ENCODE measurements around the gene PCDHB9. TPM values are rescaled to one million over a fixed set of nuclear protein-coding genes. Genes with fewer than 3 reads are reported as not detected.
"Not testable (repeated sequence)": the region's sequence is repeated elsewhere in the genome, so short reads cannot be mapped to it uniquely, and the experiment has no call there.

PCDHB9 gene
- total and polyA plus RNA-seq, 2 of the 4 experiments (the other 2 are of a cell fraction), result 0.10 to 0.18 TPM

DNA sequence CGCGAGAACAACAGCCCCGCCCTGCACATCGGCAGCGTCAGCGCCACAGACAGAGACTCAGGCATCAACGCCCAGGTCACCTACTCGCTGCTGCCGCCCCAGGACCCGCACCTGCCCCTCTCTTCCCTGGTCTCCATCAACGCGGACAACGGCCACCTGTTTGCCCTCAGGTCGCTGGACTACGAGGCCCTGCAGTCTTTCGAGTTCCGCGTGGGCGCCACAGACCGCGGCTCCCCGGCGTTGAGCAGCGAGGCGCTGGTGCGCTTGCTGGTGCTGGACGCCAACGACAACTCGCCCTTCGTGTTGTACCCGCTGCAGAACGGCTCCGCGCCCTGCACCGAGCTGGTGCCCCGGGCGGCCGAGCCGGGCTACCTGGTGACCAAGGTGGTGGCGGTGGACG is 35.3 kb upstream of the PCDHB9 start:
- H2AK5ac ChIP-seq (ENCODE audit: low read depth, low read length); dilution Hi-C loops (cut with HindIII; ENCODE audit: low sequenced_read_pairs, unreplicated experiment); H3K79me1 ChIP-seq (ENCODE audit: low read depth in 1 of 2, low read length in 2 of 2); H3K27me3 ChIP-seq (ENCODE audit: control insufficient read depth, insufficient read depth, low read length); H3K9ac ChIP-seq (ENCODE audit: low read depth, low read length); H3K4me3 ChIP-seq (ENCODE audit: insufficient read depth, low read depth, low read length); POLR2A ChIA-PET (ENCODE audit: unreplicated experiment); H4K20me1 ChIP-seq (ENCODE audit: insufficient read depth, low read length); H3K18ac ChIP-seq (ENCODE audit: low read depth, low read length); ATAC-seq (ENCODE audit: low read depth); DNase-seq; H3K14ac ChIP-seq (replicated peaks; ENCODE audit: low read depth, low read length); H3K4me1 ChIP-seq (ENCODE audit: control insufficient read depth, insufficient read depth, low read length); H2AK9ac ChIP-seq (replicated peaks; ENCODE audit: low read depth, low read length, poor library complexity); H4K5ac ChIP-seq (ENCODE audit: low read depth, low read length); H3K27ac ChIP-seq (ENCODE audit: insufficient read depth, low read length); in situ Hi-C loops (cut with MboI; ENCODE audit: low sequenced_read_pairs); H3K4me2 ChIP-seq (ENCODE audit: low read depth, low read length); H2BK120ac ChIP-seq (ENCODE audit: low read depth, low read length); H4K91ac ChIP-seq (ENCODE audit: insufficient read depth, low read depth, low read length); BruUV-seq (replicated peaks); H3K36me3 ChIP-seq (ENCODE audit: control insufficient read depth, insufficient read depth, low read length); H4K8ac ChIP-seq (ENCODE audit: low read depth in 2 of 2, low read length in 2 of 2); H2BK5ac ChIP-seq (ENCODE audit: low read depth, low read length, poor library complexity, severe bottlenecking); H2BK20ac ChIP-seq (ENCODE audit: low read depth, low read length); intact Hi-C loops (cut with micrococcal nuclease); H3K4ac ChIP-seq (ENCODE audit: low read depth, low read length); H3K56ac ChIP-seq (ENCODE audit: extremely low read depth, insufficient read depth, low read length); H3K23ac ChIP-seq (ENCODE audit: low read depth, low read length); H3K9me1 ChIP-seq (ENCODE audit: insufficient read depth, low read length); H2BK15ac ChIP-seq (ENCODE audit: low read depth, low read length); CTCF ChIA-PET; H2AFZ ChIP-seq (replicated peaks; ENCODE audit: low read length, poor library complexity): not testable (repeated sequence)
- peaks cover 19% of the 10 kb centered on the region; the same call in 1 of the 2 replicates for H3K9me3 ChIP-seq (ENCODE audit: control insufficient read depth, insufficient read depth, low read length)
- WGBS, 2 experiments (ENCODE audit: extremely low coverage in 2 of 2, insufficient read length in 1 of 2), result no CpG with 5 or more reads among the region's 41 CpGs

DNA sequence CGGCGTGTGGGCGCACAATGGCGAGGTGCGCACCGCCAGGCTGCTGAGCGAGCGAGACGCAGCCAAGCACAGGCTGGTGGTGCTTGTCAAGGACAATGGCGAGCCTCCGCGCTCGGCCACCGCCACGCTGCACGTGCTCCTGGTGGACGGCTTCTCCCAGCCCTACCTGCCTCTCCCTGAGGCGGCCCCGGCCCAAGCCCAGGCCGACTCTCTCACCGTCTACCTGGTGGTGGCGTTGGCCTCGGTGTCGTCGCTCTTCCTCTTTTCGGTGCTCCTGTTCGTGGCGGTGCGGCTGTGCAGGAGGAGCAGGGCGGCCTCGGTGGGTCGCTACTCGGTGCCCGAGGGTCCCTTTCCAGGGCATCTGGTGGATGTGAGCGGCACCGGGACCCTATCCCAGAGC is 34.9 kb upstream of the PCDHB9 start:
- H3K4ac ChIP-seq (ENCODE audit: low read depth, low read length); H4K8ac ChIP-seq (ENCODE audit: low read depth in 2 of 2, low read length in 2 of 2); H2AFZ ChIP-seq (replicated peaks; ENCODE audit: low read length, poor library complexity); H3K4me2 ChIP-seq (ENCODE audit: low read depth, low read length); H3K18ac ChIP-seq (ENCODE audit: low read depth, low read length); H2BK5ac ChIP-seq (ENCODE audit: low read depth, low read length, poor library complexity, severe bottlenecking); H3K27ac ChIP-seq (ENCODE audit: insufficient read depth, low read length); H3K14ac ChIP-seq (replicated peaks; ENCODE audit: low read depth, low read length); H2AK9ac ChIP-seq (replicated peaks; ENCODE audit: low read depth, low read length, poor library complexity); DNase-seq; in situ Hi-C loops (cut with MboI; ENCODE audit: low sequenced_read_pairs); H3K27me3 ChIP-seq (ENCODE audit: control insufficient read depth, insufficient read depth, low read length); H4K5ac ChIP-seq (ENCODE audit: low read depth, low read length); H3K9ac ChIP-seq (ENCODE audit: low read depth, low read length); H4K20me1 ChIP-seq (ENCODE audit: insufficient read depth, low read length); H2BK120ac ChIP-seq (ENCODE audit: low read depth, low read length); H3K23ac ChIP-seq (ENCODE audit: low read depth, low read length); H3K4me3 ChIP-seq (ENCODE audit: insufficient read depth, low read depth, low read length); BruUV-seq (replicated peaks); dilution Hi-C loops (cut with HindIII; ENCODE audit: low sequenced_read_pairs, unreplicated experiment); H3K9me1 ChIP-seq (ENCODE audit: insufficient read depth, low read length); H4K91ac ChIP-seq (ENCODE audit: insufficient read depth, low read depth, low read length); H2BK20ac ChIP-seq (ENCODE audit: low read depth, low read length); H2AK5ac ChIP-seq (ENCODE audit: low read depth, low read length); H3K56ac ChIP-seq (ENCODE audit: extremely low read depth, insufficient read depth, low read length); H3K4me1 ChIP-seq (ENCODE audit: control insufficient read depth, insufficient read depth, low read length); H3K36me3 ChIP-seq (ENCODE audit: control insufficient read depth, insufficient read depth, low read length); intact Hi-C loops (cut with micrococcal nuclease); CTCF ChIA-PET; POLR2A ChIA-PET (ENCODE audit: unreplicated experiment); ATAC-seq (ENCODE audit: low read depth); H3K79me1 ChIP-seq (ENCODE audit: low read depth in 1 of 2, low read length in 2 of 2); H2BK15ac ChIP-seq (ENCODE audit: low read depth, low read length): not testable (repeated sequence)
- H3K9me3 ChIP-seq (ENCODE audit: control insufficient read depth, insufficient read depth, low read length), result peaks cover 19% of the 10 kb centered on the region; the same call in 1 of the 2 replicates
- no CpG with 5 or more reads among the region's 36 CpGs for WGBS, 2 experiments (ENCODE audit: extremely low coverage in 2 of 2, insufficient read length in 1 of 2)
